Measurements from ENCODE around the gene CLEC1A. TPM values are rescaled to one million over a fixed set of nuclear protein-coding genes. Genes with fewer than 3 reads are reported as not detected.
A peak's percentile ranks its signal among the peaks of the same experiment; 100 is the strongest.

CLEC1A gene
- total RNA-seq, 2 experiments from 2014 or later: not detected

GRCh38 chr12:10140001-10140400, 41.2 kb upstream of the CLEC1A start:
- H3K4me1 Mint-ChIP-seq (ENCODE audit: low read depth): no peaks in the 10 kb centered on the region
- peak; percentile 18 for TF ChIP-seq CTCF (IDR thresholded peaks at IDR 0.05)
- H3K27me3 Mint-ChIP-seq: peaks cover 4% of the 10 kb centered on the region
- Histone ChIP-seq H3K4me3 (ENCODE audit: low read length) (no peak overlapping the region), H3K27me3 (ENCODE audit: control insufficient read depth in 1 of 2, insufficient read depth in 2 of 2, low read length in 2 of 2) (peaks cover 0 to 4% of the 10 kb centered on the region in 2 experiments), H3K36me3 (ENCODE audit: insufficient read depth, low read length) (no peaks in the 10 kb centered on the region), H3K4me1 (ENCODE audit: insufficient read depth, low read length) (no peaks in the 10 kb centered on the region), H3K27ac (ENCODE audit: low read depth in 1 of 2, low read length in 2 of 2) (no peak overlapping the region), H3K9me3 (ENCODE audit: control insufficient read depth in 1 of 2, insufficient read depth in 1 of 2, low read length in 2 of 2) (no peaks in the 10 kb centered on the region)
- ChIA-PET CTCF (interaction anchor here (0.6 to 1.9 kb wide), 4 partner anchors 10 to 1531 kb away, joined by 4 to 7 read pairs (median 6); no protein-coding TSS in a partner anchor), POLR2A (no interaction called here)
- H3K9me3 Mint-ChIP-seq: no peaks in the 10 kb centered on the region
- no peaks in the 10 kb centered on the region for H3K36me3 Mint-ChIP-seq (ENCODE audit: low read depth)
- DNase-seq (peak in 13 of 14 experiments; percentile 10 to 74 (median 22)), ATAC-seq (ENCODE audit: poor library complexity) (peak; percentile 60)
- no peak overlapping the region for H3K27ac Mint-ChIP-seq
- intact Hi-C loops (cut with DNase I, micrococcal nuclease): loop anchor here (1.0 to 10.0 kb wide), 5 partner anchors 195 to 808 kb away; no protein-coding TSS in a partner anchor
- no peak overlapping the region for H3K4me3 Mint-ChIP-seq

GRCh38 chr12:10136637-10137205, 37.9 kb upstream of the CLEC1A start:
- DNase-seq: no peak
- Mint-ChIP-seq H3K27ac (no peak overlapping the region), H3K27me3 (peaks cover 4% of the 10 kb centered on the region), H3K4me3 (no peak overlapping the region), H3K9me3 (no peaks in the 10 kb centered on the region), H3K4me1 (ENCODE audit: low read depth) (no peaks in the 10 kb centered on the region), H3K36me3 (ENCODE audit: low read depth) (no peaks in the 10 kb centered on the region)
- ChIA-PET CTCF (interaction anchor here (0.6 to 1.4 kb wide), 2 partner anchors 15 to 17 kb away, joined by 5 read pairs; no protein-coding TSS in a partner anchor), POLR2A (interaction anchor here (0.6 kb wide), 1 partner anchor 524 kb away, joined by 4 read pairs; no protein-coding TSS in a partner anchor)
- no peak for TF ChIP-seq CTCF (IDR thresholded peaks at IDR 0.05)
- intact Hi-C loops (cut with DNase I, micrococcal nuclease): loop anchor here in 1 of 2 experiments (5.0 to 10.0 kb wide), 3 partner anchors 189 to 802 kb away; no protein-coding TSS in a partner anchor
- Histone ChIP-seq H3K4me3 (ENCODE audit: low read length) (no peak overlapping the region), H3K36me3 (ENCODE audit: insufficient read depth, low read length) (no peaks in the 10 kb centered on the region), H3K9me3 (ENCODE audit: control insufficient read depth in 1 of 2, insufficient read depth in 1 of 2, low read length in 2 of 2) (no peaks in the 10 kb centered on the region), H3K4me1 (ENCODE audit: insufficient read depth, low read length) (no peaks in the 10 kb centered on the region), H3K27me3 (ENCODE audit: control insufficient read depth in 1 of 2, insufficient read depth in 2 of 2, low read length in 2 of 2) (no peaks in the 10 kb centered on the region), H3K27ac (ENCODE audit: low read depth in 1 of 2, low read length in 2 of 2) (no peak overlapping the region)
- no peak for ATAC-seq (ENCODE audit: poor library complexity)

- H3K36me3 ChIP-seq (ENCODE audit: insufficient read depth, low read length): no peaks in the 10 kb centered on the region
- H3K4me1 Mint-ChIP-seq (ENCODE audit: low read depth): peaks cover 4% of the 10 kb centered on the region
- H3K27ac ChIP-seq (ENCODE audit: low read depth in 1 of 2, low read length in 2 of 2): no peak overlapping the region
- no peaks in the 10 kb centered on the region for H3K27me3 ChIP-seq (ENCODE audit: control insufficient read depth in 1 of 2, insufficient read depth in 2 of 2, low read length in 2 of 2)
- ATAC-seq (ENCODE audit: poor library complexity) (no peak), DNase-seq (no peak)
- H3K9me3 ChIP-seq (ENCODE audit: control insufficient read depth in 1 of 2, insufficient read depth in 1 of 2, low read length in 2 of 2): no peaks in the 10 kb centered on the region
- ChIA-PET POLR2A (no interaction called here), CTCF (interaction anchor here (0.6 to 1.2 kb wide), 2 partner anchors 18 to 56 kb away, joined by 3 read pairs; no protein-coding TSS in a partner anchor)
- no peak for TF ChIP-seq CTCF (IDR thresholded peaks at IDR 0.05)
- no peak overlapping the region for H3K4me3 ChIP-seq (ENCODE audit: low read length)
- H3K4me3 Mint-ChIP-seq: no peak overlapping the region
- no peak overlapping the region for H3K27ac Mint-ChIP-seq
- H3K27me3 Mint-ChIP-seq: peaks cover 4% of the 10 kb centered on the region
- intact Hi-C loops (cut with DNase I, micrococcal nuclease): loop anchor here in 1 of 2 experiments (5.0 to 10.0 kb wide), 3 partner anchors 188 to 800 kb away; no protein-coding TSS in a partner anchor
- H3K4me1 ChIP-seq (ENCODE audit: insufficient read depth, low read length): no peaks in the 10 kb centered on the region
- H3K9me3 Mint-ChIP-seq: no peaks in the 10 kb centered on the region
- H3K36me3 Mint-ChIP-seq (ENCODE audit: low read depth): no peaks in the 10 kb centered on the region
These were observed 36.3 kb upstream of the CLEC1A start for GRCh38 chr12:10135126-10135525.
